SK-N-SH (cell line): ENCODE measurements around the gene OR1S2. TPM values are rescaled to one million over a fixed set of nuclear protein-coding genes. Genes with fewer than 3 reads are reported as not detected.

Source experiments
- CTCF ChIA-PET: fragments of 300-600, 350-600 bp; formaldehyde crosslinking; extraction: SDS; loops from one replicate; lab custom pipeline; 2021; lab: Yijun Ruan, JAX
- POLR2A ChIA-PET: fragments of 350-600 bp; sonication (Branson Sonifier 250); formaldehyde crosslinking; extraction: SDS; loops from one replicate; lab custom pipeline; 2020; ENCODE audit warnings: antibody characterized with exemption, inconsistent platforms; lab: Yijun Ruan, JAX
- DNase-seq: peaks from one replicate; pipeline ENCODE4 v3.0.0; 2012
- H2AFZ ChIP-seq: fragments of 200-600 bp; sonication (generic); 2 replicates; pipeline ENCODE4 v1.8.1; 2016; ENCODE audit warnings: antibody characterized with exemption, mild to moderate bottlenecking, low read depth
- H3F3A ChIP-seq: fragments of 200-600 bp; sonication (generic); replicated peaks from 2 replicates; pipeline ENCODE3; 2016; ENCODE audit warnings: antibody characterized with exemption, mild to moderate bottlenecking; ENCODE audit not compliant: insufficient read depth
- H3K27ac ChIP-seq, 2 experiments: fragments of 200-500 bp in 1 of 2; fragments of 200-600 bp in 1 of 2; sonication (Bioruptor generic) in 1 of 2; sonication (generic), shearing (Covaris generic) in 1 of 2; 2 replicates each; pipeline versions ENCODE4 v1.5.1 to v1.6.1; 2014 to 2016; ENCODE audit warnings: low read depth in 2 of 2, inconsistent platforms in 1 of 2, low read length in 1 of 2, mild to moderate bottlenecking in 1 of 2, mixed read lengths in 1 of 2
- H3K27me3 ChIP-seq: fragments of 200-600 bp; sonication (generic), shearing (Covaris generic); 2 replicates; pipeline ENCODE4 v1.6.1; 2016; ENCODE audit warnings: mixed run types; ENCODE audit not compliant: insufficient read depth
- H3K36me3 ChIP-seq, 2 experiments: fragments of 200-500 bp in 1 of 2; fragments of 200-600 bp in 1 of 2; sonication (Bioruptor generic) in 1 of 2; sonication (generic) in 1 of 2; replicated peaks in 1 of 2; 2 replicates each; pipeline versions ENCODE3 to v1.5.1; 2014 to 2016; ENCODE audit warnings: low read length in 1 of 2, mild to moderate bottlenecking in 1 of 2; ENCODE audit not compliant: insufficient read depth in 2 of 2, control insufficient read depth in 1 of 2
- H3K4me1 ChIP-seq, 2 experiments: fragments of 200-500 bp in 1 of 2; fragments of 200-600 bp in 1 of 2; sonication (Bioruptor generic) in 1 of 2; sonication (generic), shearing (Covaris generic) in 1 of 2; 2 replicates each; pipeline versions ENCODE4 v1.5.1 to v1.6.1; 2014 to 2016; ENCODE audit warnings: low read depth in 1 of 2, low read length in 1 of 2, mixed run types in 1 of 2; ENCODE audit not compliant: insufficient read depth in 2 of 2, control insufficient read depth in 1 of 2
- H3K4me2 ChIP-seq: fragments of 200-600 bp; sonication (generic), shearing (Covaris generic); 2 replicates; pipeline ENCODE4 v1.6.1; 2017; ENCODE audit warnings: mixed run types
- H3K4me3 ChIP-seq, 2 experiments: fragments of 200-500 bp in 1 of 2; fragments of 200-600 bp in 1 of 2; sonication (Bioruptor generic) in 1 of 2; sonication (generic), shearing (Covaris generic) in 1 of 2; 2 replicates each; pipeline versions ENCODE4 v1.5.1 to v1.8.1; 2014 to 2016; ENCODE audit warnings: low read depth in 2 of 2, inconsistent platforms in 1 of 2, low read length in 1 of 2, mild to moderate bottlenecking in 1 of 2, mixed read lengths in 1 of 2, moderate library complexity in 1 of 2
- H3K79me2 ChIP-seq: fragments of 200-600 bp; sonication (generic); 2 replicates; pipeline ENCODE4 v1.8.1; 2017; ENCODE audit warnings: mild to moderate bottlenecking; ENCODE audit not compliant: insufficient read depth
- H3K9ac ChIP-seq: fragments of 200-600 bp; sonication (generic); 2 replicates; pipeline ENCODE4 v1.6.1; 2017; ENCODE audit warnings: mixed run types
- H3K9me2 ChIP-seq: fragments of 200-600 bp; sonication (generic); 2 replicates; pipeline ENCODE4 v1.6.1; 2017; ENCODE audit warnings: mixed run types
- H3K9me3 ChIP-seq: fragments of 200-600 bp; sonication (generic); 2 replicates; pipeline ENCODE4 v1.6.1; 2017; ENCODE audit warnings: mixed run types, mild to moderate bottlenecking, moderate library complexity
- H4K20me1 ChIP-seq: fragments of 200-600 bp; sonication (generic); 2 replicates; pipeline ENCODE4 v1.6.1; 2017; ENCODE audit warnings: mild to moderate bottlenecking, mixed run types; ENCODE audit not compliant: insufficient read depth
- ELF1 ChIP-seq: IDR thresholded peaks from 2 replicates; pipeline ENCODE4 v1.4.0; 2012
- EZH2phosphoT487 ChIP-seq: fragments of 200-600 bp; sonication (generic); IDR thresholded peaks from 2 replicates; pipeline ENCODE4 v1.6.1; 2017; ENCODE audit warnings: low read depth, mixed run types, mild to moderate bottlenecking, antibody characterized with exemption, moderate library complexity, borderline replicate concordance
- FOXJ3 ChIP-seq: sonication (generic); formaldehyde crosslinking; IDR thresholded peaks from 2 replicates; pipeline ENCODE4 v1.5.1; 2020; ENCODE audit warnings: mild to moderate bottlenecking, missing genetic modification reagents
- GABPA ChIP-seq: IDR thresholded peaks from 2 replicates; pipeline ENCODE4 v1.4.0; 2012; ENCODE audit warnings: low read depth, mild to moderate bottlenecking
- GATA2 ChIP-seq: sonication (generic); formaldehyde crosslinking; IDR thresholded peaks from 2 replicates; pipeline ENCODE4 v1.5.0; 2020; ENCODE audit warnings: mild to moderate bottlenecking, missing genetic modification reagents
- MXI1 ChIP-seq: IDR thresholded peaks from 2 replicates; pipeline ENCODE4 v1.6.1; 2012; ENCODE audit warnings: mild to moderate bottlenecking, low read depth, low read length, improper control_type of control experiment
- NRF1 ChIP-seq: IDR thresholded peaks from 2 replicates; pipeline ENCODE4 v1.6.1; 2012; ENCODE audit warnings: low read depth, mild to moderate bottlenecking, low read length
- POLR2AphosphoS5 ChIP-seq: IDR thresholded peaks from 2 replicates; pipeline ENCODE4 v1.6.1; 2012; ENCODE audit warnings: low read depth, low read length
- RAD21 ChIP-seq: IDR thresholded peaks from 2 replicates; pipeline ENCODE4 v1.6.1; 2012; ENCODE audit warnings: mild to moderate bottlenecking, low read length
- YY1 ChIP-seq: IDR thresholded peaks from 2 replicates; pipeline ENCODE4 v1.4.0; 2012; ENCODE audit warnings: low read depth, mild to moderate bottlenecking
- polyA plus RNA-seq, 3 experiments: library from polyadenylated mRNA; depleted of rRNA; stranded (reverse); fragments of >200 nt; gene quantifications; 2 replicates each; pipeline ENCODE4 v1.2.3, GENCODE V29; 2012
- TF ChIP-seq, protein P1 (sequence below): fragments of 150-350 bp; IDR thresholded peaks from 2 replicates; pipeline ENCODE4 v1.6.1; 2017; ENCODE audit warnings: antibody characterized with exemption, low read length, low read depth, borderline replicate concordance
- TF ChIP-seq, protein P2 (sequence below): IDR thresholded peaks from 2 replicates; pipeline ENCODE4; 2012
- TF ChIP-seq, protein P3 (sequence below): IDR thresholded peaks from 2 replicates; pipeline ENCODE4 v1.4.0; 2012; ENCODE audit warnings: low read depth
- TF ChIP-seq, protein P4 (sequence below): IDR thresholded peaks from 2 replicates; pipeline ENCODE4 v1.6.1; 2012; ENCODE audit warnings: mild to moderate bottlenecking, low read depth, low read length, moderate library complexity
- TF ChIP-seq, protein P5 (sequence below): fragments of 200-600 bp; sonication (generic); IDR thresholded peaks from 2 replicates; pipeline ENCODE4 v1.6.1; 2017; ENCODE audit warnings: antibody characterized with exemption, mild to moderate bottlenecking, moderate library complexity

OR1S2 gene, protein sequence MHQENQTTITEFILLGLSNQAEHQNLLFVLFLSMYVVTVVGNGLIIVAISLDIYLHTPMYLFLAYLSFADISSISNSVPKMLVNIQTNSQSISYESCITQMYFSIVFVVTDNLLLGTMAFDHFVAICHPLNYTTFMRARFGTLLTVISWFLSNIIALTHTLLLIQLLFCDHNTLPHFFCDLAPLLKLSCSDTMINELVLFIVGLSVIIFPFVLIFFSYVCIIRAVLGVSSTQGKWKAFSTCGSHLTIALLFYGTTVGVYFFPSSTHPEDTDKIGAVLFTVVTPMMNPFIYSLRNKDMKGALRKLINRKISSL
- not detected in 2 replicates for polyA plus RNA-seq (2012; rRNA removed)
- polyA plus RNA-seq (2012; cell fraction: cytosol; rRNA removed) = not detected in 2 replicates
- not detected in 2 replicates for polyA plus RNA-seq (2012; cell fraction: nucleus; rRNA removed)

DNA sequence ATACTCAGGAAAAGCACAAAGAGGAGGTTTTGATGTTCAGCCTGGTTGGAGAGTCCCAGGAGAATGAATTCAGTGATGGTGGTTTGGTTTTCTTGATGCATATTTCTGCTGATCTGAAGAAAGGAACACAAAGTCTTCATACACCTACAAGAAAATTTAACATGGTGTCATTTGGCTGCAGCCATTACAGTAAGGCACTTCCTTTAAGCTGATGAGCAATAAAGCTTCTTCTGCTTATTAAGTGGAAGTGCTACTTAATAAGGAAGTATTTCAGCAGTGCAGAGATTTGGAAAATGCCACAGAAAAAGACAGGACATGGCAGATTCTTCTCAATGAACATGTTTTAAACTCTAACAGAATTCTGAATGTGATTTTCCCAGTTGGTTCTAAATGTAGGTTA is at the start of gene OR1S2:
TSS of gene OR1S2 (minus strand) at position 101 of the 400 bp plus-strand sequence. CDS start at position 101, 0 bp downstream.
- no peaks in the 10 kb centered on the region for H3K79me2 ChIP-seq
- no peak within 1 kb of the TSS for H2AFZ ChIP-seq
- no peak within 1 kb of the TSS for H3K4me3 ChIP-seq
- no peaks in the 10 kb centered on the region for H3K9me3 ChIP-seq
- H3K4me1 ChIP-seq = no peaks in the 10 kb centered on the region
- no peaks in the 10 kb centered on the region for H3K27me3 ChIP-seq
- POLR2A ChIA-PET = no interaction called here
- no peaks in the 10 kb centered on the region for H4K20me1 ChIP-seq
- CTCF ChIA-PET = no interaction called here
- no peak within 1 kb of the TSS for H3K4me2 ChIP-seq
- H3F3A ChIP-seq = no peaks in the 10 kb centered on the region
- H3K36me3 ChIP-seq = no peaks in the 10 kb centered on the region
- no peak for DNase-seq
- H3K9me2 ChIP-seq = peaks cover 3% of the 10 kb centered on the region; the same call in 1 of the 2 replicates
- H3K27ac ChIP-seq = no peak within 1 kb of the TSS
- TF ChIP-seq RAD21 = no peak
- TF ChIP-seq, protein P1, sequence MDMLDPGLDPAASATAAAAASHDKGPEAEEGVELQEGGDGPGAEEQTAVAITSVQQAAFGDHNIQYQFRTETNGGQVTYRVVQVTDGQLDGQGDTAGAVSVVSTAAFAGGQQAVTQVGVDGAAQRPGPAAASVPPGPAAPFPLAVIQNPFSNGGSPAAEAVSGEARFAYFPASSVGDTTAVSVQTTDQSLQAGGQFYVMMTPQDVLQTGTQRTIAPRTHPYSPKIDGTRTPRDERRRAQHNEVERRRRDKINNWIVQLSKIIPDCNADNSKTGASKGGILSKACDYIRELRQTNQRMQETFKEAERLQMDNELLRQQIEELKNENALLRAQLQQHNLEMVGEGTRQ = no peak
- TF ChIP-seq, protein P2, sequence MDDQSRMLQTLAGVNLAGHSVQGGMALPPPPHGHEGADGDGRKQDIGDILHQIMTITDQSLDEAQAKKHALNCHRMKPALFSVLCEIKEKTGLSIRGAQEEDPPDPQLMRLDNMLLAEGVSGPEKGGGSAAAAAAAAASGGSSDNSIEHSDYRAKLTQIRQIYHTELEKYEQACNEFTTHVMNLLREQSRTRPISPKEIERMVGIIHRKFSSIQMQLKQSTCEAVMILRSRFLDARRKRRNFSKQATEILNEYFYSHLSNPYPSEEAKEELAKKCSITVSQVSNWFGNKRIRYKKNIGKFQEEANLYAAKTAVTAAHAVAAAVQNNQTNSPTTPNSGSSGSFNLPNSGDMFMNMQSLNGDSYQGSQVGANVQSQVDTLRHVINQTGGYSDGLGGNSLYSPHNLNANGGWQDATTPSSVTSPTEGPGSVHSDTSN = no peak
- no peak for TF ChIP-seq EZH2phosphoT487
- no peak for TF ChIP-seq NRF1
- TF ChIP-seq, protein P3, sequence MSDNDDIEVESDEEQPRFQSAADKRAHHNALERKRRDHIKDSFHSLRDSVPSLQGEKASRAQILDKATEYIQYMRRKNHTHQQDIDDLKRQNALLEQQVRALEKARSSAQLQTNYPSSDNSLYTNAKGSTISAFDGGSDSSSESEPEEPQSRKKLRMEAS = no peak
- TF ChIP-seq ELF1 = no peak
- TF ChIP-seq GATA2 (CRISPR knock-in tag) = no peak
- no peak for TF ChIP-seq FOXJ3 (CRISPR knock-in tag)
- TF ChIP-seq GABPA = no peak
- TF ChIP-seq YY1 = no peak
- no peak for TF ChIP-seq MXI1
- TF ChIP-seq POLR2AphosphoS5 = no peak
- TF ChIP-seq, protein P4, sequence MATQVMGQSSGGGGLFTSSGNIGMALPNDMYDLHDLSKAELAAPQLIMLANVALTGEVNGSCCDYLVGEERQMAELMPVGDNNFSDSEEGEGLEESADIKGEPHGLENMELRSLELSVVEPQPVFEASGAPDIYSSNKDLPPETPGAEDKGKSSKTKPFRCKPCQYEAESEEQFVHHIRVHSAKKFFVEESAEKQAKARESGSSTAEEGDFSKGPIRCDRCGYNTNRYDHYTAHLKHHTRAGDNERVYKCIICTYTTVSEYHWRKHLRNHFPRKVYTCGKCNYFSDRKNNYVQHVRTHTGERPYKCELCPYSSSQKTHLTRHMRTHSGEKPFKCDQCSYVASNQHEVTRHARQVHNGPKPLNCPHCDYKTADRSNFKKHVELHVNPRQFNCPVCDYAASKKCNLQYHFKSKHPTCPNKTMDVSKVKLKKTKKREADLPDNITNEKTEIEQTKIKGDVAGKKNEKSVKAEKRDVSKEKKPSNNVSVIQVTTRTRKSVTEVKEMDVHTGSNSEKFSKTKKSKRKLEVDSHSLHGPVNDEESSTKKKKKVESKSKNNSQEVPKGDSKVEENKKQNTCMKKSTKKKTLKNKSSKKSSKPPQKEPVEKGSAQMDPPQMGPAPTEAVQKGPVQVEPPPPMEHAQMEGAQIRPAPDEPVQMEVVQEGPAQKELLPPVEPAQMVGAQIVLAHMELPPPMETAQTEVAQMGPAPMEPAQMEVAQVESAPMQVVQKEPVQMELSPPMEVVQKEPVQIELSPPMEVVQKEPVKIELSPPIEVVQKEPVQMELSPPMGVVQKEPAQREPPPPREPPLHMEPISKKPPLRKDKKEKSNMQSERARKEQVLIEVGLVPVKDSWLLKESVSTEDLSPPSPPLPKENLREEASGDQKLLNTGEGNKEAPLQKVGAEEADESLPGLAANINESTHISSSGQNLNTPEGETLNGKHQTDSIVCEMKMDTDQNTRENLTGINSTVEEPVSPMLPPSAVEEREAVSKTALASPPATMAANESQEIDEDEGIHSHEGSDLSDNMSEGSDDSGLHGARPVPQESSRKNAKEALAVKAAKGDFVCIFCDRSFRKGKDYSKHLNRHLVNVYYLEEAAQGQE = no peak
- TF ChIP-seq, protein P5, sequence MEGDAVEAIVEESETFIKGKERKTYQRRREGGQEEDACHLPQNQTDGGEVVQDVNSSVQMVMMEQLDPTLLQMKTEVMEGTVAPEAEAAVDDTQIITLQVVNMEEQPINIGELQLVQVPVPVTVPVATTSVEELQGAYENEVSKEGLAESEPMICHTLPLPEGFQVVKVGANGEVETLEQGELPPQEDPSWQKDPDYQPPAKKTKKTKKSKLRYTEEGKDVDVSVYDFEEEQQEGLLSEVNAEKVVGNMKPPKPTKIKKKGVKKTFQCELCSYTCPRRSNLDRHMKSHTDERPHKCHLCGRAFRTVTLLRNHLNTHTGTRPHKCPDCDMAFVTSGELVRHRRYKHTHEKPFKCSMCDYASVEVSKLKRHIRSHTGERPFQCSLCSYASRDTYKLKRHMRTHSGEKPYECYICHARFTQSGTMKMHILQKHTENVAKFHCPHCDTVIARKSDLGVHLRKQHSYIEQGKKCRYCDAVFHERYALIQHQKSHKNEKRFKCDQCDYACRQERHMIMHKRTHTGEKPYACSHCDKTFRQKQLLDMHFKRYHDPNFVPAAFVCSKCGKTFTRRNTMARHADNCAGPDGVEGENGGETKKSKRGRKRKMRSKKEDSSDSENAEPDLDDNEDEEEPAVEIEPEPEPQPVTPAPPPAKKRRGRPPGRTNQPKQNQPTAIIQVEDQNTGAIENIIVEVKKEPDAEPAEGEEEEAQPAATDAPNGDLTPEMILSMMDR = no peak
- no peak within 1 kb of the TSS for H3K9ac ChIP-seq
